ENCODE results near the gene TBC1D9.

TBC1D9 gene

DNA sequence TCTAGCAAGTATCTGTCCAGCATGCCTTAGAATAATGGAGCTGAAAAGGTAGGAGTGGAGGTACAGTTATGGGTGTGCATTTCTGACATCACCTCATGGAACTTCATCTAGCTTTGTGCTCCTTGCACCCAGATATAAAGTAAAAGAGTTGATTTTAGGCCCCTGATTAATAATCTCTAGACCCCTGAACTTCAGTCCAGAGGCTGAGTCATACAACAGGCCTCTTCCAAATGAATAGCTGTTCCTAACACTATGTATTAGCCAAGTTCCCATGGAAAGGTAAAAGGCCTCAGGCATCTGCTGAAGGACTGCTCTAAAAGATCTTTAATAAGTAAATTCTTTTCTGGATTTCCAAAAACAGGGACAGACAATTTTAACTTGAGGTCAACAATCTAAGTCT is 16.2 kb downstream of the TBC1D9 start:
- no peaks in the 10 kb centered on the region for H3K9me3 ChIP-seq (ENCODE audit: control insufficient read depth, insufficient read depth, low read length)

GRCh38 chr4:140738139-140738538 is 18.0 kb downstream of the TBC1D9 start:
- Histone ChIP-seq H3K27ac (ENCODE audit: low read depth, low read length) (no peak overlapping the region), H3F3A (ENCODE audit: control insufficient read depth, insufficient read depth) (peaks cover 7% of the 10 kb centered on the region), H3K4me3 (ENCODE audit: low read length) (no peak overlapping the region), H3K79me2 (ENCODE audit: control insufficient read depth, low read length) (no peaks in the 10 kb centered on the region), H4K20me1 (ENCODE audit: control insufficient read depth, insufficient read depth, low read depth, low read length) (no peaks in the 10 kb centered on the region), H3K4me1 (ENCODE audit: control insufficient read depth, low read length) (peaks cover 15% of the 10 kb centered on the region), H3K27me3 (ENCODE audit: control insufficient read depth, low read length) (no peaks in the 10 kb centered on the region), H3K9me3 (ENCODE audit: control insufficient read depth, insufficient read depth, low read length) (no peaks in the 10 kb centered on the region), H3K4me2 (ENCODE audit: low read length) (no peak overlapping the region), H3K9me2 (replicated peaks; ENCODE audit: control insufficient read depth, low read length) (no peaks in the 10 kb centered on the region), H3K36me3 (ENCODE audit: control insufficient read depth, low read length) (no peaks in the 10 kb centered on the region)
- TF ChIP-seq EZH2phosphoT487 (IDR thresholded peaks at IDR 0.05; ENCODE audit: borderline replicate concordance, low read length) = no peak
- TF ChIP-seq, protein P1, sequence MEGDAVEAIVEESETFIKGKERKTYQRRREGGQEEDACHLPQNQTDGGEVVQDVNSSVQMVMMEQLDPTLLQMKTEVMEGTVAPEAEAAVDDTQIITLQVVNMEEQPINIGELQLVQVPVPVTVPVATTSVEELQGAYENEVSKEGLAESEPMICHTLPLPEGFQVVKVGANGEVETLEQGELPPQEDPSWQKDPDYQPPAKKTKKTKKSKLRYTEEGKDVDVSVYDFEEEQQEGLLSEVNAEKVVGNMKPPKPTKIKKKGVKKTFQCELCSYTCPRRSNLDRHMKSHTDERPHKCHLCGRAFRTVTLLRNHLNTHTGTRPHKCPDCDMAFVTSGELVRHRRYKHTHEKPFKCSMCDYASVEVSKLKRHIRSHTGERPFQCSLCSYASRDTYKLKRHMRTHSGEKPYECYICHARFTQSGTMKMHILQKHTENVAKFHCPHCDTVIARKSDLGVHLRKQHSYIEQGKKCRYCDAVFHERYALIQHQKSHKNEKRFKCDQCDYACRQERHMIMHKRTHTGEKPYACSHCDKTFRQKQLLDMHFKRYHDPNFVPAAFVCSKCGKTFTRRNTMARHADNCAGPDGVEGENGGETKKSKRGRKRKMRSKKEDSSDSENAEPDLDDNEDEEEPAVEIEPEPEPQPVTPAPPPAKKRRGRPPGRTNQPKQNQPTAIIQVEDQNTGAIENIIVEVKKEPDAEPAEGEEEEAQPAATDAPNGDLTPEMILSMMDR (IDR thresholded peaks at IDR 0.05; ENCODE audit: low read depth, low read length, poor library complexity, severe bottlenecking) = no peak

More for the DNA sequence above, 16.2 kb downstream of the TBC1D9 start:
- Histone ChIP-seq H4K20me1 (ENCODE audit: control insufficient read depth, insufficient read depth, low read depth, low read length) (no peaks in the 10 kb centered on the region), H3K79me2 (ENCODE audit: control insufficient read depth, low read length) (no peaks in the 10 kb centered on the region), H3K27ac (ENCODE audit: low read depth, low read length) (no peak overlapping the region), H3K4me2 (ENCODE audit: low read length) (no peak overlapping the region), H3F3A (ENCODE audit: control insufficient read depth, insufficient read depth) (peaks cover 8% of the 10 kb centered on the region), H3K4me3 (ENCODE audit: low read length) (no peak overlapping the region), H3K36me3 (ENCODE audit: control insufficient read depth, low read length) (no peaks in the 10 kb centered on the region), H3K27me3 (ENCODE audit: control insufficient read depth, low read length) (no peaks in the 10 kb centered on the region), H3K4me1 (ENCODE audit: control insufficient read depth, low read length) (peaks cover 30% of the 10 kb centered on the region), H3K9me2 (replicated peaks; ENCODE audit: control insufficient read depth, low read length) (no peaks in the 10 kb centered on the region)
- TF ChIP-seq, protein P1 (IDR thresholded peaks at IDR 0.05; ENCODE audit: low read depth, low read length, poor library complexity, severe bottlenecking) = no peak
- TF ChIP-seq EZH2phosphoT487 (IDR thresholded peaks at IDR 0.05; ENCODE audit: borderline replicate concordance, low read length) = no peak

- Histone ChIP-seq H3K27me3 (ENCODE audit: control insufficient read depth, low read length) (no peaks in the 10 kb centered on the region), H3K9me3 (ENCODE audit: control insufficient read depth, insufficient read depth, low read length) (no peaks in the 10 kb centered on the region), H3K36me3 (ENCODE audit: control insufficient read depth, low read length) (no peaks in the 10 kb centered on the region), H3K9me2 (replicated peaks; ENCODE audit: control insufficient read depth, low read length) (no peaks in the 10 kb centered on the region), H3K4me2 (ENCODE audit: low read length) (no peak overlapping the region), H3K27ac (ENCODE audit: low read depth, low read length) (no peak overlapping the region), H3K79me2 (ENCODE audit: control insufficient read depth, low read length) (no peaks in the 10 kb centered on the region), H4K20me1 (ENCODE audit: control insufficient read depth, insufficient read depth, low read depth, low read length) (no peaks in the 10 kb centered on the region), H3K4me1 (ENCODE audit: control insufficient read depth, low read length) (peaks cover 2% of the 10 kb centered on the region), H3F3A (ENCODE audit: control insufficient read depth, insufficient read depth) (no peaks in the 10 kb centered on the region), H3K4me3 (ENCODE audit: low read length) (no peak overlapping the region)
- TF ChIP-seq EZH2phosphoT487 (IDR thresholded peaks at IDR 0.05; ENCODE audit: borderline replicate concordance, low read length) = no peak
These were observed 19.4 kb downstream of the TBC1D9 start for GRCh38 chr4:140736669-140737343.

DNA sequence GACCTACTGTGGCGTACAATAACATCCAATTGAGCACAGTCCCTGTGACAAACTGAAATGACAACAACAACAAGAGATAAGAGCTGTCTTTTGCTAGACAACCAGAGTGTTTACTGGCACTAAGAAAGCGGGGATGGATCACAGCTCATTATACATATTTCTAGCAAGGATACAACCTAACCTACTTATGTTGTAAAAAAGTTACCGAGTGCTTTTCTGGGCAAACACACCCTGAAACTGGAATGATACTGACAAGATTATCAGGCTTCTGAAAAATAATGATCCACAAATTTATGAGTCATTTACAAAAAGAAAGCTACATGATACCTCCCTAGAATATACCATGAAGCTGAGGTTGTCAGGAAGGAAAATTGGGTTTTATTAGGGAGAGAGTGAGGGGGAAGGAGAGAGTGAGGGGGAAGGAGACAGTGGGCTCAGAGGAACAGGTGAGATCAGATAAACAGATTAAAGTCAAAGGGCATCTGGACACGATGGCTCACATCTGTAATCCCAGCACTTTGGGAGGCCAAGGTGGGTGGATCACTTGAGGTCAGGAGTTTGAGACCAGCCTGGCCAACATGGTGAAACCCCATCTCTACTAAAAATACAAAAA is 20.3 kb downstream of the TBC1D9 start:
- Histone ChIP-seq H3K4me3 (ENCODE audit: low read length) (no peak overlapping the region), H3K9me2 (replicated peaks; ENCODE audit: control insufficient read depth, low read length) (no peaks in the 10 kb centered on the region), H3K36me3 (ENCODE audit: control insufficient read depth, low read length) (no peaks in the 10 kb centered on the region), H3K79me2 (ENCODE audit: control insufficient read depth, low read length) (no peaks in the 10 kb centered on the region), H3K4me2 (ENCODE audit: low read length) (no peak overlapping the region), H3K9me3 (ENCODE audit: control insufficient read depth, insufficient read depth, low read length) (no peaks in the 10 kb centered on the region), H3F3A (ENCODE audit: control insufficient read depth, insufficient read depth) (no peaks in the 10 kb centered on the region), H4K20me1 (ENCODE audit: control insufficient read depth, insufficient read depth, low read depth, low read length) (no peaks in the 10 kb centered on the region), H3K27ac (ENCODE audit: low read depth, low read length) (no peak overlapping the region), H3K27me3 (ENCODE audit: control insufficient read depth, low read length) (no peaks in the 10 kb centered on the region), H3K4me1 (ENCODE audit: control insufficient read depth, low read length) (no peaks in the 10 kb centered on the region)
- TF ChIP-seq, protein P1 (IDR thresholded peaks at IDR 0.05; ENCODE audit: low read depth, low read length, poor library complexity, severe bottlenecking) = no peak
- no peak for TF ChIP-seq EZH2phosphoT487 (IDR thresholded peaks at IDR 0.05; ENCODE audit: borderline replicate concordance, low read length)

All from DOHH2 (cell line).